Stomach smooth muscle (tissue), 2 donors: ENCODE measurements around the gene MED16.

Experiments used
- H3K27ac ChIP-seq: one replicate; pipeline ENCODE4 v1.7.0; 2013; ENCODE audit warnings: mild to moderate bottlenecking, low read length, inconsistent platforms
- H3K27me3 ChIP-seq, 2 donors: one replicate each; pipeline ENCODE4 v1.7.0; 2013; ENCODE audit warnings: low read length in 2 of 2; ENCODE audit not compliant: insufficient read depth in 2 of 2, control insufficient read depth in 1 of 2
- H3K36me3 ChIP-seq, 2 donors: one replicate each; pipeline ENCODE4 v1.7.0; 2013; ENCODE audit warnings: low read length in 2 of 2; ENCODE audit not compliant: control insufficient read depth in 2 of 2, insufficient read depth in 2 of 2
- H3K4me1 ChIP-seq: one replicate; pipeline ENCODE4 v1.7.0; 2013; ENCODE audit warnings: low read length; ENCODE audit not compliant: control insufficient read depth, insufficient read depth
- H3K4me3 ChIP-seq, 2 donors: one replicate each; pipeline ENCODE4 v1.7.0; 2013; ENCODE audit warnings: low read length in 2 of 2
- H3K9ac ChIP-seq, 2 donors: one replicate each; pipeline ENCODE4 v1.7.0; 2013; ENCODE audit warnings: low read length in 2 of 2, mild to moderate bottlenecking in 1 of 2
- H3K9me3 ChIP-seq, 2 donors: one replicate each; pipeline ENCODE4 v1.7.0; 2013; ENCODE audit warnings: low read length in 2 of 2; ENCODE audit not compliant: control insufficient read depth in 2 of 2
- donor health status: healthy.
- donor health status: Pancreatic carcinoma.

Gene MED16

DNA sequence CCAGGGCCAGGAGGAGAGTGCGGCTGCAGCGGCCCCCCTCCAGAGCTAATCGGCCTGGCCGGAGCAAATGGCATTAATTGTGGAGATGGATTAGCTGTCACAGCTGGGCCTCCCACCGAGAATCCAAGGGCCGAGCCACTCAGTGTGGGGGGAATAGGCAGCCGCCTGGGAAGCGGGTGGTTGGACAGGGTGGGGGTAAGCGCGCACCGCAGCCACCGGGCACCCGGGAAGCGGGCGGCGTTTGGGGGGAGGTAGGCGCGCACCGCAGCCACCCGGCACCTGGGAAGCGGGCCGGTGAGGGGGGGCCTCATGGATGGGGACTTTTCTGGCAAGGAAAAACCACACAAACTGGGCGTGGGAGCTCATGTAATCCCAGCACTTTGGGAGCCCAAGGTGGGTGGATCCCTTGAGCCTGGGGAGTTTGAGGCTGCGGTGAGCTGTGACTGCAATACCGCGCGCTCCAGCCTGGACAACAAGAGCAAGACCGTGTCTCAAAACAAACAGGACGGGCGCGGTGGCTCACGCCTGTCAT is 10.3 kb upstream of the MED16 start:
- H3K9me3 ChIP-seq = no peaks in the 10 kb centered on the region
- H3K4me1 ChIP-seq = no peaks in the 10 kb centered on the region
- H3K36me3 ChIP-seq = peaks cover 0 to 2% of the 10 kb centered on the region in 2 donors
- H3K4me3 ChIP-seq = no peak overlapping the region
- H3K27me3 ChIP-seq = no peaks in the 10 kb centered on the region
- no peak overlapping the region for H3K27ac ChIP-seq
- no peak overlapping the region for H3K9ac ChIP-seq

GRCh38 chr19:902446-903226 is 9.6 kb upstream of the MED16 start:
- H3K4me3 ChIP-seq = no peak overlapping the region
- no peak overlapping the region for H3K27ac ChIP-seq
- no peak overlapping the region for H3K9ac ChIP-seq
- H3K27me3 ChIP-seq = no peaks in the 10 kb centered on the region
- H3K4me1 ChIP-seq = no peaks in the 10 kb centered on the region
- peaks cover 0 to 2% of the 10 kb centered on the region in 2 donors for H3K36me3 ChIP-seq
- no peaks in the 10 kb centered on the region for H3K9me3 ChIP-seq

DNA sequence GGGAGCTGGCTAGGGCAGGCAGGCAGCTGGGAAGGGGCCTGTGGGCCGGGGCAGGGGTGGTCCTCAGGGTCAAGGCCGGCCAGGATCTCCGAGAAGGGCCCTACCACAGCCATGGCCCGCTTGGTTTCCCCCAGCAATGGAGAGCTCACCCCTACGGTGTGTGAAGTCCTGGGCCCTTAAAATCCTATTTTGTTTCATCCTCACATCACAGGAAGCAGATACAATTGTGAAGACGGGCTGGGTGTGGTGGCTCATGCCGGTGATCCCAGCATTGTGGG is 9.0 kb upstream of the MED16 start:
- no peak overlapping the region for H3K27ac ChIP-seq
- no peak overlapping the region for H3K4me3 ChIP-seq
- H3K27me3 ChIP-seq = no peaks in the 10 kb centered on the region
- H3K36me3 ChIP-seq = peaks cover 2% of the 10 kb centered on the region in 2 donors
- H3K4me1 ChIP-seq = no peaks in the 10 kb centered on the region
- H3K9ac ChIP-seq = no peak overlapping the region
- H3K9me3 ChIP-seq = no peaks in the 10 kb centered on the region

- H3K9me3 ChIP-seq = no peaks in the 10 kb centered on the region
- H3K4me1 ChIP-seq = no peaks in the 10 kb centered on the region
- no peak overlapping the region for H3K27ac ChIP-seq
- no peaks in the 10 kb centered on the region for H3K27me3 ChIP-seq
- no peak overlapping the region for H3K9ac ChIP-seq
- no peak overlapping the region for H3K4me3 ChIP-seq
- peaks cover 2 to 3% of the 10 kb centered on the region in 2 donors for H3K36me3 ChIP-seq
Observed at GRCh38 chr19:901216-902092, 8.5 kb upstream of the MED16 start.

DNA sequence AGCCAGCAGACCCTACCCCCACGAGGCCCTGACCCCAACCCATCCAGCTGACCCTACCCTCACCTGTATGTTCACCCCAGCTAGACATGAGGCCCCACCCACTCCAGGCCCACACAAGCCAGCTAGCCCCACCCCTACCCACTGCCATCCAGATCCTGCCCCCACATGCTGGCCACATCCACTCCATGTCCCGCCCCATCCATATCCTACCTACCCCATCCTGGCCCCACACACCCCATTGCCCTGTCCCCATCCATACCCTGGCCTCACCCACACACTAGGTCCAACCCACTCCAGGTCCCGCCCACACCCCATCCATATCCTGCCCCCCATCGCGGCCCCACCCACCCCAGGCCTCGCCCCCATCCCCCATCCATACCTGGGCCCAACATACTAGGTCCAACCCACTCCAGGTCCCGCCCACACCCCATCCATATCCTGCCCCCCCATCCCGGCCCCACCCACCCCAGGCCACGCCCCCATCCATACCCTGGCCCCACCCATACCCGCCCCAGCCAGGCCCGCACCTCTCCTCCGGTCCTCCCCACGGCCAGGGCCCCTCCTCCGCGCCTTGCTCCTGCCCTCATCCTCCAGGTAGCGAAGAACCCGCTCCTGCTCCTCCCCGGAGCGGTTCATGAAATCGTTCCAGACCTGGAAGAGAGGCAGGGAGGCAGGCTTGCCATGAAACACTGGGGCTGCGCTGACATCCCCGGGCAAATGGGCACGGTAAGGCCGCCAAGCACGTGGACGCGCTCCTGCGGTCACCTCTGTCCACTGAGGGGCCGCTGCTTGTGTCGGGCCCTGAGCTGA is 7.5 kb upstream of the MED16 start:
- no peak overlapping the region for H3K27ac ChIP-seq
- H3K4me1 ChIP-seq = no peaks in the 10 kb centered on the region
- no peaks in the 10 kb centered on the region for H3K9me3 ChIP-seq
- H3K36me3 ChIP-seq = peaks cover 2 to 3% of the 10 kb centered on the region in 2 donors
- H3K9ac ChIP-seq = no peak overlapping the region
- no peak overlapping the region for H3K4me3 ChIP-seq
- H3K27me3 ChIP-seq = no peaks in the 10 kb centered on the region

GRCh38 chr19:900043-900301 is 7.0 kb upstream of the MED16 start:
- Histone ChIP-seq H3K27ac (no peak overlapping the region), H3K9ac (no peak overlapping the region), H3K27me3 (no peaks in the 10 kb centered on the region), H3K9me3 (no peaks in the 10 kb centered on the region), H3K4me1 (no peaks in the 10 kb centered on the region), H3K36me3 (peaks cover 2 to 3% of the 10 kb centered on the region in 2 donors), H3K4me3 (no peak overlapping the region)

DNA sequence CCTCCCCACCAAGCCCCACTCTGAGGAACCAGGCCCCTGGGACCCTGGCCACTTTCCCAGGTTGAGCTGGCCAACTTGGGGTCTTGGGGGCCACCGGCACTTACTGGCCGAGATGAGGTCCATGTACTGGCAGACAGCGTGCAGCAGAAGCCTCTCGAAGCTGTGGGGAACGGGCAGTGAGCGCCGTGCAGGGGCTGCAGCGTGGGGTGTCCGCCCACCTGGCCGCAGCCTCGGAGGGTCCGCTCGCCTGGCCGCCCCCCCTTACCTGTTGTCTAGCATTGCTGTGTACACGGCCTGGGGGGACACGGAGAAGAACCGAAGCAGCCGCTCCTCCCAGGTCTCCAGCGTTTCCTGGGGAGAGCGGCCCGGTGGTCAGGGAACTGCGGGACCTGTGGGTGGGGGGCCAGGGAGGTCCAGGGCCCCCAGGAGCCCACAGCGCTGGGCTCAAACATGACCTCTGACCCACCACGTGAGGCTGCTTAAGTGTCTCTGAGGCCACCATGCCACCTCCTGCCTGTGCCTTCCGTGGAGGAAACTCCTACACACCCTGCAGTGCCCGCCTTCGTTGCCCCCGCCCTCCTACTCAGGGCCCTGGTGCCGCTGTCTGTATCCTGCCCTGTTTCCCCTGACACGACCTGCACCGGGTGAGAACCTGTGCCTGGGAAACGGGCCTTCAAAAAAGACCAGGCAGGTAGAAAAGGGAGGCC is 6.5 kb upstream of the MED16 start:
- no peak overlapping the region for H3K27ac ChIP-seq
- H3K36me3 ChIP-seq = peaks cover 2 to 3% of the 10 kb centered on the region in 2 donors
- no peak overlapping the region for H3K4me3 ChIP-seq
- no peaks in the 10 kb centered on the region for H3K4me1 ChIP-seq
- H3K9me3 ChIP-seq = no peaks in the 10 kb centered on the region
- H3K27me3 ChIP-seq = no peaks in the 10 kb centered on the region
- no peak overlapping the region for H3K9ac ChIP-seq

GRCh38 chr19:898663-899062 is 5.7 kb upstream of the MED16 start:
- Histone ChIP-seq H3K9ac (no peak overlapping the region), H3K4me3 (no peak overlapping the region), H3K27ac (no peak overlapping the region), H3K36me3 (peaks cover 2 to 3% of the 10 kb centered on the region in 2 donors), H3K4me1 (no peaks in the 10 kb centered on the region), H3K27me3 (no peaks in the 10 kb centered on the region), H3K9me3 (no peaks in the 10 kb centered on the region)

DNA sequence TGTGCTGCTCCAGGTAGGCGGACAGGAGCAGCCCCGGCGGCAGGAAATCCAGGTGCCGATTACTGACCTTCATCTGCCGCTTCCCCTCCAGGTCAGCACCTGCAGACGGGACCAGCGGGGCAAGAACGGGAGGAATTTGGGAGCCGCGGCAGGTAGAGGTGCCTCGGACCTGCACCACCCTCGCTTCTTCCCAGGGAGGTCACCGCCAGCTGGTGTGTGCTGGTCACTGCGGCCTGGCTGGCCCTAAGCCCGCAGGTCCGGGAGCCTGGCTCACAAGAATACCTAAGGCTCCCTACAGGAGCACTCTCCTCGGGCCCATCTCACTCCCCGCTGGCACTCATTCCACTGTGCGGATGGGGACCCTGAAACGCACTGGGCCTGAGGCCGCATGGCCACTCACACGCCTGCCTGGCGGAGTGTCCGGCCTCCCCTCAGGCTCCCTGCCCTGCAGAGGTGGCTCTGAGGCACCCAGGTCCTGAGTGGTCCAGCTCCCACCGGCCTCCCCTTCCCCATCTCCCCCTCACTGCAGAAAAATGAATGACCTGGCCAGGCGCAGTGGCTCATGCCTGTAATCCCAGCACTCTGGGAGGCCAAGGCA is 4.6 kb upstream of the MED16 start:
- Histone ChIP-seq H3K27ac (no peak overlapping the region), H3K27me3 (no peaks in the 10 kb centered on the region), H3K9me3 (no peaks in the 10 kb centered on the region), H3K36me3 (peaks cover 0 to 3% of the 10 kb centered on the region in 2 donors), H3K9ac (no peak overlapping the region), H3K4me1 (no peaks in the 10 kb centered on the region), H3K4me3 (no peak overlapping the region)

GRCh38 chr19:896999-897398 is 4.0 kb upstream of the MED16 start:
- Histone ChIP-seq H3K36me3 (peaks cover 0 to 3% of the 10 kb centered on the region in 2 donors), H3K27ac (no peak overlapping the region), H3K4me3 (no peak overlapping the region), H3K27me3 (no peaks in the 10 kb centered on the region), H3K9me3 (no peaks in the 10 kb centered on the region), H3K4me1 (peaks cover 5% of the 10 kb centered on the region), H3K9ac (no peak overlapping the region)
